ENCODE results near the gene TEKT3. TPM values are rescaled to one million over a fixed set of nuclear protein-coding genes. Genes with fewer than 3 reads are reported as not detected.

Gene TEKT3
- total RNA-seq (1 to 10 TPM in 1 of 9 donors, under 1 TPM in 5, not detected in 3; 0.32 to 1.0 (median 0.71) TPM), polyA plus RNA-seq (under 1 TPM; 0.06 to 0.30 TPM)
- long read RNA-seq, donor 1, result 0 reads
- long read RNA-seq, donor 2, result 0 reads
- long read RNA-seq, donor 3, result 0 reads

GRCh38 chr17:15341385-15341849, at the start of gene TEKT3:
Gene TEKT3, minus strand, starts transcription at chr17:15341597. Its CDS starts 10,012 bp downstream, at chr17:15331585.
- ATAC-seq, result peak; percentile 99 to 100 (median 100)
- H3K27me3 ChIP-seq, result peaks cover 0 to 29% (median 2%) of the 10 kb centered on the region in 9 donors
- H3K4me1 ChIP-seq, result peaks cover 0 to 7% (median 5%) of the 10 kb centered on the region in 12 donors
- H3K36me3 ChIP-seq, result no peaks in the 10 kb centered on the region
- peak in 1 of 2 donors; percentile 50 for TF ChIP-seq POLR2A (IDR thresholded peaks at IDR 0.05)
- TF ChIP-seq CTCF (IDR thresholded peaks at IDR 0.05), result no peak
- WGBS, 4 donors, result 0 to 1% (median 1%) methylated on average over 28 to 36 of the region's 36 CpGs
- DNase-seq, result peak; percentile 84 to 93 (median 92)
- peak within 1 kb of the TSS in 2 of 12 donors; percentile 20 to 26 for H3K27ac ChIP-seq
- H3K4me3 ChIP-seq, result peak within 1 kb of the TSS; percentile 30 to 76 (median 54)
- intact Hi-C loops (cut with DNase I), result loop anchor here in 6 of 10 donors (5.0 to 10.0 kb wide), 5 partner anchors 53 to 161 kb away; partner anchors contain the start of gene PMP22 (in 2 of the 6)
- H3K9me3 ChIP-seq, result peaks cover 0 to 6% (median 0%) of the 10 kb centered on the region in 12 donors

- intact Hi-C loops (cut with DNase I), result no loop called here
- ATAC-seq (peak in 1 of 4 donors; percentile 33), DNase-seq (peak in 1 of 5 donors; percentile 48)
- no peak overlapping the region for H3K4me3 ChIP-seq
- H3K27me3 ChIP-seq, result no peaks in the 10 kb centered on the region
- H3K9me3 ChIP-seq, result no peaks in the 10 kb centered on the region
- peaks cover 0 to 17% (median 3%) of the 10 kb centered on the region in 12 donors for H3K4me1 ChIP-seq
- H3K27ac ChIP-seq, result peak overlapping the region in 2 of 12 donors; percentile 16 to 28
- TF ChIP-seq POLR2A (IDR thresholded peaks at IDR 0.05), result no peak
- no peak for TF ChIP-seq CTCF (IDR thresholded peaks at IDR 0.05)
- H3K36me3 ChIP-seq, result no peaks in the 10 kb centered on the region
- 72 to 88% (median 85%) methylated on average over 8 of the region's 8 CpGs for WGBS, 4 donors
Measured at GRCh38 chr17:15388356-15389041, 47.1 kb upstream of the TEKT3 start.

- H3K36me3 ChIP-seq, result no peaks in the 10 kb centered on the region
- intact Hi-C loops (cut with DNase I), result no loop called here
- ATAC-seq (no peak), DNase-seq (no peak)
- 95 to 97% (median 96%) methylated on average over 4 of the region's 4 CpGs for WGBS, 4 donors
- H3K27ac ChIP-seq, result no peak overlapping the region
- H3K4me1 ChIP-seq, result peaks cover 0 to 21% (median 3%) of the 10 kb centered on the region in 12 donors
- no peak overlapping the region for H3K4me3 ChIP-seq
- TF ChIP-seq CTCF (IDR thresholded peaks at IDR 0.05), result no peak
- no peak for TF ChIP-seq POLR2A (IDR thresholded peaks at IDR 0.05)
- no peaks in the 10 kb centered on the region for H3K27me3 ChIP-seq
- no peaks in the 10 kb centered on the region for H3K9me3 ChIP-seq
Measured at GRCh38 chr17:15386083-15386482, 44.7 kb upstream of the TEKT3 start.

GRCh38 chr17:15385305-15385704, 43.9 kb upstream of the TEKT3 start:
- no peak for TF ChIP-seq POLR2A (IDR thresholded peaks at IDR 0.05)
- no peak for TF ChIP-seq CTCF (IDR thresholded peaks at IDR 0.05)
- Histone ChIP-seq H3K27ac (no peak overlapping the region), H3K4me3 (no peak overlapping the region), H3K4me1 (peaks cover 0 to 21% (median 3%) of the 10 kb centered on the region in 12 donors), H3K36me3 (no peaks in the 10 kb centered on the region), H3K27me3 (no peaks in the 10 kb centered on the region), H3K9me3 (no peaks in the 10 kb centered on the region)
- intact Hi-C loops (cut with DNase I), result no loop called here
- 59 to 77% (median 66%) methylated on average over 2 of the region's 2 CpGs for WGBS, 4 donors
- DNase-seq (no peak), ATAC-seq (no peak)

Data from heart left ventricle (tissue), 16 donors.